Choroid plexus epithelial cell (primary cell): ENCODE data around the gene POLR2E.

Source experiments
- DNase-seq: peaks from one replicate; pipeline ENCODE4 v3.0.0-alpha.2; 2010; ENCODE audit warnings: low read depth
- H3K4me3 ChIP-seq: 2 replicates; pipeline ENCODE4 v1.5.1; 2011; ENCODE audit warnings: low read depth, mild to moderate bottlenecking, control low read depth, low read length, moderate library complexity
- CTCF ChIP-seq: conservative IDR thresholded peaks from 2 replicates; pipeline ENCODE4 v1.5.1; 2011; ENCODE audit warnings: low read depth, mild to moderate bottlenecking, control low read depth, inconsistent platforms, low read length, moderate library complexity

POLR2E gene

DNA sequence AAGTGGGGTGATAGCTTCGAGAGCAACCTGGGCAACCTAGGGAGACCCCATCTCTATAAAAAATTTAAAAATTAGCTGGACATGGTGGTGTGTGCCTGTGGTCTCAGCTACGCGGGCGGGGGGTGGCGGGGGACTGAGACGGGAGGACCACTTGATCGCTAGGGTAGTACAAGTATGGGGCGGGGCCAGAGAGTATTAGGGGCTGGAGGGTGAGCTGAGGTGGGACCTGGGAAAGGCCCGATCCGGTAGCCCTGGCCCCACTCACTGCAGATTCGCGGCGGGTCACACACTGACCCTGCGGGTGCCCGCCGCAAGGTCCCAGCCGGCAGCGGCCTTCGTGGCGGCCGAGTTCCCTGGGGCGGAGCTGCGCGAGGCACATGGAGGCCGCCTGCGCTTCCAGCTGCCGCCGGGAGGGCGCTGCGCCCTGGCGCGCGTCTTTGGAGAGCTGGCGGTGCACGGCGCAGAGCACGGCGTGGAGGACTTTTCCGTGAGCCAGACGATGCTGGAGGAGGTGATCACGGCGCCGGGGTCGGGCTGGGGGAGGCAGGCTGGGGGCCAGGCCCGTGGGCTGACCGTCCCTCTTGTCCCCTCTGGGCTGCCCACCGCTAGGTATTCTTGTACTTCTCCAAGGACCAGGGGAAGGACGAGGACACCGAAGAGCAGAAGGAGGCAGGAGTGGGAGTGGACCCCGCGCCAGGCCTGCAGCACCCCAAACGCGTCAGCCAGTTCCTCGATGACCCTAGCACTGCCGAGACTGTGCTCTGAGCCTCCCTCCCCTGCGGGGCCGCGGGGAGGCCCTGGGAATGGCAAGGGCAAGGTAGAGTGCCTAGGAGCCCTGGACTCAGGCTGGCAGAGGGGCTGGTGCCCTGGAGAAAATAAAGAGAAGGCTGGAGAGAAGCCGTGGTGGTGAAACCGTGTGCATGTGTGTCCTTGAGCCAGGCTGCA, 30.2 kb downstream of the POLR2E start:
- H3K4me3 ChIP-seq, result no peak overlapping the region
- peak; percentile 65 for DNase-seq
- TF ChIP-seq CTCF, result peak; percentile 59

- DNase-seq, result no peak
- H3K4me3 ChIP-seq, result no peak overlapping the region
- no peak for TF ChIP-seq CTCF
These were observed 31.1 kb downstream of the POLR2E start for GRCh38 chr19:1063909-1064660.

DNA sequence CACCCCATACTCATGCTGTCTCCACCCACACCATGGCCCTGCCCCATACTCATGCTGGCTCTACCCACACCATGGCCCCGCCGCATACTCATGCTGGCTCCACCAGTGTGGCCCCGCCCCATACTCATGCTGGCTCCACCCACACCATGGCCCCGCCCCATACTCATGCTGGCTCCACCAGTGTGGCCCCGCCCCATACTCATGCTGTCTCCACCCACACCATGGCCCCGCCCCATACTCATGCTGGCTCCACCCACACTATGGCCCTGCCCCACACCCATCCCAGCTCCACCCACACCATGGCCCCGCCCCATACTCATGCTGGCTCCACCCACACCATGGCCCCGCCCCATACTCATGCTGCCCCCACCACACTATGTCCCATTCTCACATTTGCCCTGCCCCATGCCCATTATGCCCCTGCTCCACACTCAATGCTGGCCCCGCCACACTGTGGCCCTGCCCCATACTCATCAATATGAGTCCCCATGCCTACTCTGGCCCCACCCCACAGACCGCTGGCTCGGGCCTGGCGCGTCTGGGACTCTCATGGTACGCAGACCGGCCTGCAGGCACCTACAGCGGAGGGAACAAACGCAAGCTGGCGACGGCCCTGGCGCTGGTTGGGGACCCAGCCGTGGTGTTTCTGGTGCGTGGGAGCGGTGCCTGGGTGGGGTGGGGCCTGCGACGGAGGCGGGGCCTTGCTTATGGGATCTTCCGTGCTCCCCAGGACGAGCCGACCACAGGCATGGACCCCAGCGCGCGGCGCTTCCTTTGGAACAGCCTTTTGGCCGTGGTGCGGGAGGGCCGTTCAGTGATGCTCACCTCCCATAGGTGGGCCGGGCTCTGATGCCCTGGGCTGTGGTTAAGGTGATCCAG, 31.9 kb downstream of the POLR2E start:
- H3K4me3 ChIP-seq, result no peak overlapping the region
- DNase-seq, result no peak
- TF ChIP-seq CTCF, result no peak

GRCh38 chr19:1062387-1063029, 32.7 kb downstream of the POLR2E start:
- no peak overlapping the region for H3K4me3 ChIP-seq
- no peak for TF ChIP-seq CTCF
- DNase-seq, result no peak

DNA sequence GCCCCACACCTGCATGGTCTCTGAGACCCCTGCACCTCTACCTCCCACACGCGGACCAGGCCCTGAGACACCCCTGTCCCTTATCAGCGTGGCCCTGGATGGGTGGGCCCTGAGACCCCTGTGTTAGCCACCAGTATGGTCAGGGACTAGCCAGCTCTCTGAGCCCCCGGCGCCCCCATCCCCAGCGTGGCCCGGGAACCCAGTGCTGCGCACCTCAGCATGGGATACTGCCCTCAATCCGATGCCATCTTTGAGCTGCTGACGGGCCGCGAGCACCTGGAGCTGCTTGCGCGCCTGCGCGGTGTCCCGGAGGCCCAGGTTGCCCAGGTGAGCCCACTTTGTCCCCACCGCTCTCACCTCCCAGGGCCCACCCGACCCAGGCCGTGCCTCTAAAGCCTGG, 33.2 kb downstream of the POLR2E start:
- DNase-seq, result no peak

More for the DNA sequence above, 33.2 kb downstream of the POLR2E start:
- no peak for TF ChIP-seq CTCF
- no peak overlapping the region for H3K4me3 ChIP-seq
